ENCODE results near the gene TSHZ2. TPM values are rescaled to one million over a fixed set of nuclear protein-coding genes. Genes with fewer than 3 reads are reported as not detected.

Gene TSHZ2
- total RNA-seq, 1 donor from 2014 or later = 1.6 TPM

DNA sequence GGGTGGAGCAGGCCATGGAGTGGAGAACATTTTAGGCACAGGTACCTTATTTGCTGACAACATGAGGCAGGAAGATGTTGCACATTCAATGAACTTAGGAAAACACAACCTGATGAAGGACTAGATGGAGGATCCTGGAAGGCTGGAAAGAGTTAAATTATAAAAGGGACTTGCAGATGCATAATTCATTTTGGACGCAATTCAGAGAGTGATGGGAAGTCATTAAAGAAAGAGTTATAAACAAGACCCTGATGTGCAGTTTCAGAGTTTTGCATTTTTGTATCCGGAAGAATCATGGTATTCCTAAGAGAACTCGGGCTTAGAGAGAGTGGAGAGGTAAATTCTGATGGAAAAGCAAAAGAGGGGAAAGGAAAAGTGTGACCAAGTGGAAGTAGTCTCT is 104.5 kb downstream of the TSHZ2 start:
- DNase-seq (ENCODE audit: low read depth) (no peak), FAIRE-seq (no peak)
- no peaks in the 10 kb centered on the region for H3K27me3 ChIP-seq (ENCODE audit: control insufficient read depth, insufficient read depth, low read length)
- H3K36me3 ChIP-seq (ENCODE audit: control insufficient read depth, insufficient read depth, low read length) = no peaks in the 10 kb centered on the region
- no peak overlapping the region for H3K4me3 ChIP-seq (ENCODE audit: low read depth, low read length)
- TF ChIP-seq, protein P1, sequence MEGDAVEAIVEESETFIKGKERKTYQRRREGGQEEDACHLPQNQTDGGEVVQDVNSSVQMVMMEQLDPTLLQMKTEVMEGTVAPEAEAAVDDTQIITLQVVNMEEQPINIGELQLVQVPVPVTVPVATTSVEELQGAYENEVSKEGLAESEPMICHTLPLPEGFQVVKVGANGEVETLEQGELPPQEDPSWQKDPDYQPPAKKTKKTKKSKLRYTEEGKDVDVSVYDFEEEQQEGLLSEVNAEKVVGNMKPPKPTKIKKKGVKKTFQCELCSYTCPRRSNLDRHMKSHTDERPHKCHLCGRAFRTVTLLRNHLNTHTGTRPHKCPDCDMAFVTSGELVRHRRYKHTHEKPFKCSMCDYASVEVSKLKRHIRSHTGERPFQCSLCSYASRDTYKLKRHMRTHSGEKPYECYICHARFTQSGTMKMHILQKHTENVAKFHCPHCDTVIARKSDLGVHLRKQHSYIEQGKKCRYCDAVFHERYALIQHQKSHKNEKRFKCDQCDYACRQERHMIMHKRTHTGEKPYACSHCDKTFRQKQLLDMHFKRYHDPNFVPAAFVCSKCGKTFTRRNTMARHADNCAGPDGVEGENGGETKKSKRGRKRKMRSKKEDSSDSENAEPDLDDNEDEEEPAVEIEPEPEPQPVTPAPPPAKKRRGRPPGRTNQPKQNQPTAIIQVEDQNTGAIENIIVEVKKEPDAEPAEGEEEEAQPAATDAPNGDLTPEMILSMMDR (IDR thresholded peaks at IDR 0.05; ENCODE audit: insufficient read depth, low read length, severe bottlenecking) = no peak

DNA sequence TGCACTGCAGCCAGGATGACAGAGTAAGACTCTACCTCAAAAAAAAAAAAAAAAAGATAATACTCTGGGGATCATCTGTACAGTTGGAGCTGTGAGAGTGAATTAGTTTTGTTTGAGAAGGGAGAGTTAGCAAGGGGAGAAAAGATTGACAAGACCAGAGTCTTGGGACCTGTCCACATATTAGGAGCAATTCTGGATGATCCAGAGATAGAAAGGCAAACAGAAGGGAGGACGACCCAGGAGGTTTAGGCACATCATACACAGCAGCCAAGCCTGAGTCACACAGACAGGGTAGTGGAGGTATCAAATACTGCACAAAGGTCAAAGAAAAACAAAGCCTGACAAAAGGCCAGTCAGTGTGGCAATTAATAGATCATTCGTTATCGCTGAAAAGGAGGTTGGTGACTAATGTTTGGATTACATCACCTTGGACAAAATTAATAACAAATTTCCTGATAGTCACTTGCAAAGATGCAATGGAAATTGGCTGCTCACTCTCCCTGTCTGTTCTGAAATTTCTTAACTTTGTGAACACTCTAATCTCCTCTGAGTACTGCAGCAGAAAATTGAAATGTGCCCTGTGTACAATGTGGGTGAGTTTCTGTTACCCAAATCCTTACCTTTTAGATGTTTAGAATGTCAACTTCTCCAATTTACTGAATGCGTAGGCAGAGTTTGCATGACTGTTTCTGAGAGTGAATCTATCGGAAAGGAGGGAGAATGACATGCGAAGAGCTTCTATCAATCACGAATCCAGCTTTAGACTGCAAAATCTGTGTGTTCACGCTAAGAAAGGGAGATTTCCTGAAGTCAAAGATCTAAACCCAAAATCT is 105.4 kb downstream of the TSHZ2 start:
- DNase-seq (ENCODE audit: low read depth) (peak; percentile 83), FAIRE-seq (no peak)
- H3K4me3 ChIP-seq (ENCODE audit: low read depth, low read length) = no peak overlapping the region
- H3K36me3 ChIP-seq (ENCODE audit: control insufficient read depth, insufficient read depth, low read length) = no peaks in the 10 kb centered on the region
- no peaks in the 10 kb centered on the region for H3K27me3 ChIP-seq (ENCODE audit: control insufficient read depth, insufficient read depth, low read length)
- TF ChIP-seq, protein P1 (IDR thresholded peaks at IDR 0.05; ENCODE audit: insufficient read depth, low read length, severe bottlenecking) = no peak

DNA sequence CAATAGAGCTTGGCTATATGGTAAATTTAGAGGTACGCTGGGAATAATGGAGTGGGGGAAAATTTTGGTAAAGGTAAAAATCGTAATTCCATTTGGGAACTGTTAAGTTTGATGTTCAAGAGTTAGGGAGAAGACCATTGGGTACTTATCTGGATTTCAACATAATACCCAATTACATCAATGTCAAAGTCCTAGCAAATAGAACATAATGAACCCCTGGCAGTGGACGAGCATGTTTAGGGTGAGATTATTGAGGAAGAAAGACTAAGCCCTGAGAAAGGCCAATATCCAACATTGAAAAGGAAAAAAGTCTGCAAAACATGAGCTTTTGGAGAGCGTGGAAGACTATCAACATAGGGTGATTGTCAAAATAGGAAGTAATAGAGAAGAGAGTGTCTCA is 106.6 kb downstream of the TSHZ2 start:
- no peaks in the 10 kb centered on the region for H3K27me3 ChIP-seq (ENCODE audit: control insufficient read depth, insufficient read depth, low read length)
- DNase-seq (ENCODE audit: low read depth) (no peak), FAIRE-seq (no peak)
- no peak overlapping the region for H3K4me3 ChIP-seq (ENCODE audit: low read depth, low read length)
- no peaks in the 10 kb centered on the region for H3K36me3 ChIP-seq (ENCODE audit: control insufficient read depth, insufficient read depth, low read length)
- TF ChIP-seq, protein P1 (IDR thresholded peaks at IDR 0.05; ENCODE audit: insufficient read depth, low read length, severe bottlenecking) = no peak

DNA sequence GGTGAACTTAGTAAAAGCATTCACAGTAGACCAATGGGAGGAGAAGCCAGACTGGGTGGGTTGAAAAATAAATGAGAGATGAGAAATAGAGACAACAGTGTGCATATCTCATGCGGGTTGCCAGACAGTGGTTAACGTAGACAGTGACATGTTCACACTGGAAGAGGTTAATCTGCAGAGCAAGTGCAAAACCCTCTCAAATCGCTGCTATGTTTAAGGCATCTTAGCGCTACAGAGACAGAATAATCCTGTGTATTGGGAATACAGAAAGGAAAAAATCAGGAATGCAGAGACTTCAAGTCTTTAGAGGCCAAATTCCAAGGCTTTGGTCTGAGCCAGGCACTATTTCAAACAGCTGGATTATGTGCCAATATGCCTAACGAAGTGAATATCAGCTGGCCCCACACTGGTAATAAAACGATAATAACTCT is 107.1 kb downstream of the TSHZ2 start:
- TF ChIP-seq, protein P1 (IDR thresholded peaks at IDR 0.05; ENCODE audit: insufficient read depth, low read length, severe bottlenecking) = no peak
- FAIRE-seq (no peak), DNase-seq (ENCODE audit: low read depth) (no peak)
- Histone ChIP-seq H3K36me3 (ENCODE audit: control insufficient read depth, insufficient read depth, low read length) (no peaks in the 10 kb centered on the region), H3K4me3 (ENCODE audit: low read depth, low read length) (no peak overlapping the region), H3K27me3 (ENCODE audit: control insufficient read depth, insufficient read depth, low read length) (no peaks in the 10 kb centered on the region)

DNA sequence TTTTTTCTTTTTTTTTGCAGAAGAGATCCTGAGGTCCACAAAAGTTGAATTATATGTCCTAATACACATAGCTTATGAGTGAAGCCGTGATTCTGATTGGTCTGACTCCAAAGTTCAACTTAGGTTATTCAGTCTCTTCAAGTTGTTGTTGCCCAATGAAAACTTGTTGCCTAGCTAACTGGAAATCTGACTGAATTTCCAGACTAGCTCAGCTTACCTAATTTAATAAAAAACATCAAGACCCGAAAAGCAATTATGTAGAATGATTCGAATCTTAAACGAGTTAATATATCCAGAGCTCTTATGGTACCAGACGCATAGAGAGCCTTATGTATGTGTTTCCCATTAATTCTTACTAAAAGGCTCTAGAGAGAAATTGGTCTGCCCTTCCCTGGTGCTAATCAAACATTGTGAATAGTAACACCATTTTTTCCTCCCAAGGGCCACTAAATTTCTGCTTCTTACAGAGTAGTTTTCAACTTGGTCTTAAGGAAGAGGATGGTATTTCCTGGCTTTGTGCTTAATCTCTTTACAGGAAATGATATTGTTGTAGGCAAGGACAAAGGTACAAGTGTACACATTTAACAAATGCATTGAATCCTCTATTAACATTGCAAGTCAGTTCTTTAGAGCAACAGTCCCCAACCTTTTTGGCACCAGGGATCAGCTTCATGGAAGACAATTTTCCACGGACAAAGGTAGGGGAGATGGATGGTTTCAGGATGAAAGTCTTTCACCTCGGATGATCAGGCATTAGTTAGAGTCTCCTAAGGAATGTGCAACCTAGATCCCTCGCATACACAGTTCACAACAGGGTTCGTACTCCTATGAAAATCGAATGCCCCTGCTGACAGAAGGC is 107.9 kb downstream of the TSHZ2 start:
- DNase-seq (ENCODE audit: low read depth) (no peak), FAIRE-seq (no peak)
- no peak overlapping the region for H3K4me3 ChIP-seq (ENCODE audit: low read depth, low read length)
- TF ChIP-seq, protein P1 (IDR thresholded peaks at IDR 0.05; ENCODE audit: insufficient read depth, low read length, severe bottlenecking) = no peak
- no peaks in the 10 kb centered on the region for H3K27me3 ChIP-seq (ENCODE audit: control insufficient read depth, insufficient read depth, low read length)
- no peaks in the 10 kb centered on the region for H3K36me3 ChIP-seq (ENCODE audit: control insufficient read depth, insufficient read depth, low read length)
